Body of pancreas (tissue), 4 donors: ENCODE data around the gene TNIP1.

ENCODE experiments used
- CTCF ChIP-seq, 7 experiments: fragments of 450-650 bp in 4 of 7; fragments of 200-600 bp in 3 of 7; sonication (generic) in 3 of 7; IDR thresholded peaks; one replicate each; pipeline ENCODE4 v1.5.1; 2016 to 2019; ENCODE audit warnings: antibody characterized with exemption in 7 of 7
- POLR2A ChIP-seq, 3 donors: fragments of 450-650 bp; IDR thresholded peaks; one replicate each; pipeline ENCODE4 v1.6.1; 2016; ENCODE audit warnings: antibody characterized with exemption in 3 of 3, mild to moderate bottlenecking in 2 of 3

DNA sequence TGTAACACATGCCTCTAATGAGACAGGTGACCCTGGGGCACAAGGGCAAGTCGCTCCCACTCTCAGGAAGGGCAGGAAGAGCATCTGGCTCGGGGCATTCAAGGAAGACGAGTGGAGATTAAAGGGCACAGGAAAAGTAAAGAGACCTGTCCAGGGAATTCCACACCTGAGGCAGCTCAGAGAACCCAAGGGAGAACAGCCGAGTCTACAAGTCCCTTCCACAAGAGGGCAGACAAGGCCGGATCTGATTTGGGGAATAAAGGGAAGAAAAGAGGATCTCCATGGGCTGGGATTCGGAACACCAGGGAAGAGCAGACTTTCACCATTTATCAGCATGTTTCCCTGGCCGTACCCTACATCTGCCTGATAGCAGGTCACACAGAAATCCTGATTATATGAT, 32.3 kb downstream of the TNIP1 start:
- TF ChIP-seq POLR2A (IDR thresholded peaks at IDR 0.05) (no peak), CTCF (IDR thresholded peaks at IDR 0.05) (peak in 4 of 7 experiments; percentile 14 to 35 (median 27))
